ENCODE measurements around the gene PHGDH. TPM values are rescaled to one million over a fixed set of nuclear protein-coding genes. Genes with fewer than 3 reads are reported as not detected.

The PHGDH gene
- total and polyA plus RNA-seq, 2 of the 13 experiments (the other 11 are each of a cell fraction or from before 2014, with no cell fraction given): 95.8 to 133 TPM

- TF ChIP-seq ARID5B (CRISPR knock-in tag; IDR thresholded peaks at IDR 0.05): peak; percentile 92
- no peak for TF ChIP-seq LCORL (IDR thresholded peaks at IDR 0.05)
- 0 out of 2 replicates have a peak, but pooled peaks have one; percentile 68 for TF ChIP-seq LCORL (CRISPR knock-in tag; IDR thresholded peaks at IDR 0.05)
- TF ChIP-seq ZNF335 (CRISPR knock-in tag; IDR thresholded peaks at IDR 0.05): no peak; the same call in 1 of the 2 replicates
- TF ChIP-seq ZNF574 (CRISPR knock-in tag; IDR thresholded peaks at IDR 0.05): peak; percentile 82
- TF ChIP-seq ARID2 (CRISPR knock-in tag; IDR thresholded peaks at IDR 0.05; ENCODE audit: borderline replicate concordance): no peak
- no peak for TF ChIP-seq NFIB (CRISPR knock-in tag; IDR thresholded peaks at IDR 0.05; ENCODE audit: borderline replicate concordance)
- TF ChIP-seq ZNF609 (CRISPR knock-in tag; IDR thresholded peaks at IDR 0.05; ENCODE audit: borderline replicate concordance): peak; percentile 79; the same call in 1 of the 2 replicates
- no peak for TF ChIP-seq LBX2 (CRISPR knock-in tag; IDR thresholded peaks at IDR 0.05; ENCODE audit: borderline replicate concordance)
- peak; percentile 96 for TF ChIP-seq CEBPB (IDR thresholded peaks at IDR 0.05; ENCODE audit: borderline replicate concordance, low read depth, low read length)
- peak; percentile 73 for TF ChIP-seq SP4 (CRISPR knock-in tag; IDR thresholded peaks at IDR 0.05)
- TF ChIP-seq ARNT (IDR thresholded peaks at IDR 0.05): no peak
- TF ChIP-seq ZNF619 (CRISPR knock-in tag; IDR thresholded peaks at IDR 0.05): 0 out of 2 replicates have a peak, but pooled peaks have one; percentile 62
- no peak for TF ChIP-seq RORA (CRISPR knock-in tag; IDR thresholded peaks at IDR 0.05)
- 0 out of 2 replicates have a peak, but pooled peaks have one; percentile 28 for TF ChIP-seq KMT2B (CRISPR knock-in tag; IDR thresholded peaks at IDR 0.05)
- peak; percentile 25; the same call in 1 of the 2 replicates for TF ChIP-seq IRF2 (CRISPR knock-in tag; IDR thresholded peaks at IDR 0.05)
- TF ChIP-seq KDM2A (CRISPR knock-in tag; IDR thresholded peaks at IDR 0.05; ENCODE audit: borderline replicate concordance, low read depth): peak; percentile 28; the same call in 1 of the 2 replicates
Observed at GRCh38 chr1:119724611-119725218, 13.0 kb downstream of the PHGDH start (continued).

Measured in HepG2 (cell line).